Esophagus (tissue), 2 donors: ENCODE measurements around the gene CHRNA4. TPM values are rescaled to one million over a fixed set of nuclear protein-coding genes. Genes with fewer than 3 reads are reported as not detected.
"Not testable (repeated sequence)": the region's sequence is repeated elsewhere in the genome, so short reads cannot be mapped to it uniquely, and the experiment has no call there.

Experiments
- H3K27ac ChIP-seq, 2 donors: one replicate each; pipeline ENCODE4 v1.5.1; 2013; ENCODE audit warnings: low read depth in 2 of 2, mild to moderate bottlenecking in 2 of 2, inconsistent platforms in 1 of 2, low read length in 1 of 2, moderate library complexity in 1 of 2
- H3K27me3 ChIP-seq, 2 donors: one replicate each; pipeline ENCODE4 v1.6.1; 2013; ENCODE audit warnings: low read length in 2 of 2, control low read depth in 1 of 2, mild to moderate bottlenecking in 1 of 2; ENCODE audit not compliant: insufficient read depth in 2 of 2, control insufficient read depth in 1 of 2
- H3K36me3 ChIP-seq, 2 donors: one replicate each; pipeline ENCODE4 v1.6.1; 2013; ENCODE audit warnings: low read length in 1 of 2; ENCODE audit not compliant: control insufficient read depth in 2 of 2, insufficient read depth in 2 of 2
- H3K4me1 ChIP-seq, 2 donors: one replicate each; pipeline ENCODE4 v1.6.1; 2013; ENCODE audit warnings: low read length in 1 of 2; ENCODE audit not compliant: control insufficient read depth in 2 of 2, insufficient read depth in 2 of 2
- H3K4me3 ChIP-seq, 2 donors: one replicate each; pipeline ENCODE4 v1.5.1; 2013; ENCODE audit warnings: low read length in 2 of 2, mild to moderate bottlenecking in 2 of 2, low read depth in 1 of 2, moderate library complexity in 1 of 2
- H3K9me3 ChIP-seq, 2 donors: one replicate each; pipeline ENCODE4 v1.6.1; 2013; ENCODE audit warnings: mild to moderate bottlenecking in 2 of 2, low read depth in 1 of 2, low read length in 1 of 2, moderate library complexity in 1 of 2; ENCODE audit not compliant: control insufficient read depth in 2 of 2, insufficient read depth in 1 of 2
- WGBS, 2 donors: extraction: QIAGEN DNeasy Blood & Tissue Kit; methylation state at CpG; one replicate each; pipeline ENCODE4 v1.1.7; 2013; 5-methylcytosine and 5-hydroxymethylcytosine counted together
- polyA plus RNA-seq, 2 donors: library from polyadenylated mRNA; stranded (reverse); fragments of 200-250 nt; gene quantifications; one replicate each; pipeline ENCODE4 v1.2.3, GENCODE V29; 2013
- donor health status: healthy with polysubstance abuse.
- donor health status: Bipolar disorder and iron deficiency.

CHRNA4 gene
- polyA plus RNA-seq, 2 donors: 0.02 TPM; not detected in 1

DNA sequence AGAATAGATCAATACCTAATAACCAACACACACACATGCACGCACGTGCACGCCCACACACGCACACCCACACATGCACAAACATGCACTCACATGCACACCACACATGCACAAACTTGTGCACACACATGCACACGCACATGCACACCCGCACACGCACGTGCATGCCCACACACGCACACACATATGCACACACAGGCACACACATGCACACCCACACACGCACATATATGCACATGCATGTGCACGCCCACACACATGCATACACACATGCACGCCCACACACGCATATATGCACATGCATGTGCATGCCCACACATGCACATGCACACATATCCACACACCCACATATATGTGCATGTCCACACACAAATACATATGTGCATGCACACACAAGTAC lies 26.2 kb upstream of the CHRNA4 start:
- Histone ChIP-seq H3K9me3 (peaks cover 0 to 13% of the 10 kb centered on the region in 2 donors), H3K36me3 (no peaks in the 10 kb centered on the region), H3K27ac (no peak overlapping the region), H3K4me1 (no peaks in the 10 kb centered on the region), H3K27me3 (no peaks in the 10 kb centered on the region), H3K4me3 (no peak overlapping the region)
- 94 to 96% methylated on average over 13 of the region's 13 CpGs for WGBS, 2 donors

DNA sequence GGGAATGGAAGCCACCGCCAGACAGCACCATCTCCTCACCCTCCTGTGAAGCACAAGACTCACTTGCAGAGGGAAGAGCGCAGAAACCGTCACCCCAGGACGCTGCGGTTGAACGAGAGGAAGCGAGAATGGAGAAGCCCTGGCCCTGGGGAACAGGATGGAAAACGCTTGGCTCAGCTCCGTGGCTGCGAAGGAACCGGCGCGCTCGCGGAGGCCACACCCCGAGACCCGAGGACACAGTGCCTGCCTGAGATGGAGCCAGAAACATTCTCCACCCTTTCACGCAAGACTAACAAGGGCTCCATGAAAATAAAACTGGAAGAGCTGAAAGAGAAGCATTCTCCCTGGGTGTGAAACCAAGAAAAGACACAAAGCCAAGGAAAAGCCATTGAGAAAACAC lies 25.3 kb upstream of the CHRNA4 start:
- Histone ChIP-seq H3K4me1 (no peaks in the 10 kb centered on the region), H3K9me3 (peaks cover 0 to 12% of the 10 kb centered on the region in 2 donors), H3K27me3 (no peaks in the 10 kb centered on the region), H3K27ac (no peak overlapping the region), H3K4me3 (no peak overlapping the region), H3K36me3 (no peaks in the 10 kb centered on the region)
- 90 to 91% methylated on average over 18 of the region's 18 CpGs for WGBS, 2 donors

- Histone ChIP-seq H3K9me3 (peaks cover 0 to 10% of the 10 kb centered on the region in 2 donors), H3K27me3 (no peaks in the 10 kb centered on the region), H3K36me3 (no peaks in the 10 kb centered on the region), H3K4me1 (no peaks in the 10 kb centered on the region), H3K27ac (no peak overlapping the region), H3K4me3 (no peak overlapping the region)
- 88% methylated on average over 6 of the region's 6 CpGs for WGBS, 2 donors
Measured at GRCh38 chr20:63385819-63386218, 24.7 kb upstream of the CHRNA4 start.

DNA sequence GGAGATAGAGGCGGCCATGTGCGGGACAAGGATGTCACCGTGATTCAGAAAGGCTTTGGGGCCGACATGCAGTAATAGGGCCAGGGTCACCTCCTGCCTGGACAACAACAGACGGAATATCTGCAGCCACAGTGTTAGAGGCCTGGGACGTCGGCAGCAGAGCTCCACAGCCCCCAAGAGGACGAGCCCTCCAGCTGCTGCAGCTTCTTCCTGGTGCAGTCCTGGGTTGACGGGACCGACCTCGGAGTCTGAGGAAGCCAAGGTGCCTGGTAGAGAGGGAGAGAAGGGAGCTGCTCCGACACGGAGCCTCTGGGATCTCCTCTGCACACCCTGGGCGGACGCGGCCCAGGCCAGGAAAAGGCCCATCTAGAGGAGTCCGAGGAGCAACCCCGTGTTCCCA lies 23.2 kb upstream of the CHRNA4 start:
- Histone ChIP-seq H3K27me3 (no peaks in the 10 kb centered on the region), H3K27ac (no peak overlapping the region), H3K4me1 (no peaks in the 10 kb centered on the region), H3K36me3 (no peaks in the 10 kb centered on the region), H3K4me3 (no peak overlapping the region), H3K9me3 (peaks cover 0 to 10% of the 10 kb centered on the region in 2 donors)
- WGBS, 2 donors: 76 to 80% methylated on average over 18 of the region's 18 CpGs

DNA sequence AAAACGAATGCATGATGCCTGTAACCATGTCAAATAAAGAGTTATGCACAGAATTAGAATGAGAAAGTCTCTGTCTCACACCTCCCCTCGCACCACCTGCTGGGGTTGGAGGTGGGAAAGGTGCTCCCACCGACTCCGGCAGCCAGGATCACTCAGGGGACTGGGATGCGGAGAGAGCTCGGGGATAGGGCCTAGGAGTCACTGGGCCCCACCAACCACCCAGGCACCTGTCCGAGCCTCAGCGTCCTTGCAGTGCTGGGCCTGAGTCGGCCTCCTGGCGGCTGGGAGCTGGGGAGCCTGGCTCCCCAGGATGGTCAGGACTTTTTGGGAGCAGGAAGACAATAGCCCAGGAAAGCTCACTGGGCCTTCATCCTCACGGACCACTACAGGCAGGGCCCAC lies 22.4 kb upstream of the CHRNA4 start:
- WGBS, 2 donors: 58 to 61% methylated on average over 11 of the region's 11 CpGs
- Histone ChIP-seq H3K36me3 (no peaks in the 10 kb centered on the region), H3K27me3 (no peaks in the 10 kb centered on the region)

DNA sequence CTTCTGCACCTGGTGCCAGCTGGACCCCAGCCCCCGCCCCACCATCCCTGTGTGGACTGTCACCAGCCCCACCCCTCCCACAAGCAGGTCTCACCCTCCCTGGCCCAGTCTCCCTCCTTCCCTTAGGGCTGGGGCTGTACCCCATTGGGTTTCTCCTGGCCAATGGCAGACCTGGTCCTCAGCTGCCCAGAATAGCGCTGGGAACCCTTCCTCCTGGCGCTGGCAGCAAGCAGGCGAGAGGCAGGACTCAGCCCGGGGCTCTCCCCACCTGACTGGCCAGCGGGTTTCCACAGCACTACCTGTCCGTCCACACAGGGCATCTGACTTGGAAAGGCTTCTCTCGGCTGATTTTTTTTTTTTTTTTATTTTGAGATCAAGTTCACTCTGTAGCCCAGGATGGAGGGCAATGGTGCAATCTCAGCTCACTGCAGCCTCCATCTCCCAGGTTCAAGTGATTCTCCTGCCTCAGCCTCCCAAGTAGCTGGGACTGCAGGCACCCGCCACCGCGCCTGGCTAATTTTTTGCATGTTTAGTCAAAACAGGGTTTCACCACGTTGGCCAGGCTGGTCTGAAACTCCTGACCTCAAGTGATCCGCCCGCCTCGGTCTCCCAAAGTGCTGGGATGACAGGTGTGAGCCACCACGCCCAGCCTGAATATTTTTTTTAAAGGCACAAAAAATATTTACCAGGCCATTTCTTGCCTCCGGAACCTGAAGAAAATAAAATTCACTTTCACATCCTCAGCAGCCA lies 21.6 kb upstream of the CHRNA4 start:
- H3K4me3 ChIP-seq: no peak overlapping the region
- 60 to 64% methylated on average over 17 of the region's 17 CpGs for WGBS, 2 donors
- no peaks in the 10 kb centered on the region for H3K4me1 ChIP-seq
- H3K9me3 ChIP-seq: peaks cover 0 to 7% of the 10 kb centered on the region in 2 donors
- H3K27ac ChIP-seq: no peak overlapping the region
- H3K36me3 ChIP-seq: no peaks in the 10 kb centered on the region
- H3K27me3 ChIP-seq: peaks cover 0 to under 1% of the 10 kb centered on the region in 2 donors

More for the DNA sequence above, 22.4 kb upstream of the CHRNA4 start:
- no peak overlapping the region for H3K4me3 ChIP-seq
- no peak overlapping the region for H3K27ac ChIP-seq
- H3K9me3 ChIP-seq: peaks cover 0 to 10% of the 10 kb centered on the region in 2 donors
- H3K4me1 ChIP-seq: no peaks in the 10 kb centered on the region

DNA sequence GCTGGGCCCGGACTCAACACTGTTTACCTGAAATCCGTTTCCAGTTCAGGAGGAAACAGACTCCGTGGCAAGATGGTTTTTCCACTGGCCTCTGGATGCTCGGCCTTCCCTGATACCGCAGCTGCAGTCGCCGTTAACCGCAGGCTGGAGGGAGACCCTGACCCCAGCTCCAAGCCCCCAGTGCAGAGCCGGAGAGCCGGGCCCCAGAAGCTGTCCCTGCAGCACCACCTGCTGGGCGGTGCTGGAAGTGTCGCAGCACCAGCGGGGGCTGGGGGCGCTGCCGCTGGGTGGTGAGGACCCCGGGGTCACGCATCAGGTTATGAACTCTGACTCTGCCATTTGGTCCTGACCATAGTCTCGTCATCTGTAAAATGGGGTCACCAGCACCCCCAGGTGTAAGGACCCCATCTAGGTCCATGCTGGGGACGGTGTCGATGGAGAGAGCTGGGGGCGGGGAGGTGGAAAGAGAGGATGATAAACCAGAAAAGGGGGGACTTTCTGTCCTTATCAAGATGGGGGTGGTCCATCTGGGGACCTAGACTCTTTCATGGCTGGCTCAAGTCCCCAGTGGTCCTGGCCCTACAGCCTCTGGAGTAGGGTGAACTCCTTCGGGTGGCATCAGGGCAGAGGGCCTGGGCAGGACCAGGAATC lies 20.8 kb upstream of the CHRNA4 start:
- H3K27ac ChIP-seq: no peak overlapping the region
- peaks cover 0 to 3% of the 10 kb centered on the region in 2 donors for H3K27me3 ChIP-seq
- no peaks in the 10 kb centered on the region for H3K36me3 ChIP-seq
- H3K9me3 ChIP-seq: peaks cover 0 to 2% of the 10 kb centered on the region in 2 donors
- WGBS, 2 donors: 20 to 22% methylated on average over 22 of the region's 22 CpGs
- H3K4me3 ChIP-seq: no peak overlapping the region
- no peaks in the 10 kb centered on the region for H3K4me1 ChIP-seq

DNA sequence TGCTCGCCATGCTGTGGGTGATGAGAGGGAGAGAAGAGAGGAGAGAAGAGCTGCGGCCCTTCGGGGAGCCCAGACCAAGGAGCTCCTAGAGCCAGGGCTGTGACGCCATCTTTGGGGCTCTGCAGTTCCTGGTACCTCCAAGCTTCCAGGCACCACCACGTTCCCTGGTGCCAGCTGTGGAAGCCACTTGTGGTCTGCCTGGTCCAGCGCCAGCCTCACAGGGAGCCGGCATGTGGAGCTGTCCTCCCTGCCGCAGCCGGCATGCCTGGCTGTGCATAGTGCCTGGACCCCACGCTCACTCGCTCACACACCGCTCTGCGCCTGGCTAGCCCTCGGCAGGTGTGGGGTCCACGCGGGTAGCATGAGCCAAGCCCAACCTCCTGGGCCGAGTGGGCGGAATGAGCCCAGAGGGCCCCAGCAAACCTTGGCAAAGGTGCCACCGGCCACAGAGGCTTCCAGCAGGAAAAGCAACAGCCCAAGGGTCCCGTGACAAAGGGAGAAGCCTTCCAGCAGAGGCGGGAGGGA lies 19.3 kb upstream of the CHRNA4 start:
- Histone ChIP-seq H3K27me3 (peaks cover 0 to 3% of the 10 kb centered on the region in 2 donors), H3K4me1 (no peaks in the 10 kb centered on the region), H3K27ac (no peak overlapping the region), H3K36me3 (no peaks in the 10 kb centered on the region), H3K9me3 (peaks cover 0 to 2% of the 10 kb centered on the region in 2 donors), H3K4me3 (no peak overlapping the region)
- WGBS, 2 donors: 81 to 88% methylated on average over 20 to 21 of the region's 21 CpGs

- not testable (repeated sequence) for H3K27ac ChIP-seq, H3K36me3 ChIP-seq, H3K4me3 ChIP-seq, H3K4me1 ChIP-seq, H3K27me3 ChIP-seq, H3K9me3 ChIP-seq
- WGBS, 2 donors: 81 to 88% methylated on average over 9 of the region's 9 CpGs
Measured at GRCh38 chr20:63379872-63380271, 18.7 kb upstream of the CHRNA4 start.
